ENCODE data around the gene VPS29.

GRCh38 chr12:110498984-110499706 lies 2.8 kb downstream of the VPS29 start:
- TF ChIP-seq NR1H2 (CRISPR knock-in tag; IDR thresholded peaks at IDR 0.05) = no peak
- TF ChIP-seq MXD1 (CRISPR knock-in tag; IDR thresholded peaks at IDR 0.05; ENCODE audit: borderline replicate concordance, poor library complexity, severe bottlenecking) = no peak
- TF ChIP-seq, protein P1, sequence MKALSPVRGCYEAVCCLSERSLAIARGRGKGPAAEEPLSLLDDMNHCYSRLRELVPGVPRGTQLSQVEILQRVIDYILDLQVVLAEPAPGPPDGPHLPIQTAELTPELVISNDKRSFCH (CRISPR knock-in tag; IDR thresholded peaks at IDR 0.05) = no peak
- TF ChIP-seq, protein P1 (tag; IDR thresholded peaks at IDR 0.05) = no peak
- TF ChIP-seq POLR2AphosphoS5 (IDR thresholded peaks at IDR 0.05; ENCODE audit: control insufficient read depth, insufficient read depth, low read depth, low read length) = no peak
- no peak for TF ChIP-seq E2F5 (CRISPR knock-in tag; IDR thresholded peaks at IDR 0.05)

Data from K562 (cell line).